ENCODE data around the gene AP4M1.

The AP4M1 gene

GRCh38 chr7:100087055-100087750, 14.2 kb upstream of the AP4M1 start:
- peak; percentile 100 for DNase-seq (ENCODE audit: low read depth)

DNA sequence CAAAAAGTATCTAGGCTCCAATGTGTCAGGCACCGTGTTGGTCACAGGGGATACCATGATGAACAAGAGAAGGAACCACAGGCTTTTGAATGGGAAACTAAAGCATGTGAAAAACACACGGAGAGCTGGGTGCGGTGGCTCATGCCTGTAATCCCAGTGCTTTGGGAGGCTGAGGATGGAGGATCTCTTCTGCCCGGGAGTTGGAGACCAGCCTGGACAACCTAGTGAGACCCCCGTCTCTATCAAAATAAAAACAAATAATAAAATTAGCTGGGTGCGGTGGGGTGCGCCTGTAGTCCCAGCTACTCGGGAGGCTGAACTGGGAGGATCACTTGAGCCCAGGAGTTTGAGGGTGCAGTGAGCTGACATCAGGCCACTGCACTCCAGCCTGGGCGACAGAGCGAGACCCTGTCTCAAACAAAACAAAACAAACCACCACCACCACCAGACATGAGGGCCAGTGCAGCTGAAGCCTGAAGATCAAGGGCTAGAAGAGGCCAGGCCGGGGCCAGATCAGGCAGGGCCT, 13.3 kb upstream of the AP4M1 start:
- DNase-seq (ENCODE audit: low read depth): no peak

DNA sequence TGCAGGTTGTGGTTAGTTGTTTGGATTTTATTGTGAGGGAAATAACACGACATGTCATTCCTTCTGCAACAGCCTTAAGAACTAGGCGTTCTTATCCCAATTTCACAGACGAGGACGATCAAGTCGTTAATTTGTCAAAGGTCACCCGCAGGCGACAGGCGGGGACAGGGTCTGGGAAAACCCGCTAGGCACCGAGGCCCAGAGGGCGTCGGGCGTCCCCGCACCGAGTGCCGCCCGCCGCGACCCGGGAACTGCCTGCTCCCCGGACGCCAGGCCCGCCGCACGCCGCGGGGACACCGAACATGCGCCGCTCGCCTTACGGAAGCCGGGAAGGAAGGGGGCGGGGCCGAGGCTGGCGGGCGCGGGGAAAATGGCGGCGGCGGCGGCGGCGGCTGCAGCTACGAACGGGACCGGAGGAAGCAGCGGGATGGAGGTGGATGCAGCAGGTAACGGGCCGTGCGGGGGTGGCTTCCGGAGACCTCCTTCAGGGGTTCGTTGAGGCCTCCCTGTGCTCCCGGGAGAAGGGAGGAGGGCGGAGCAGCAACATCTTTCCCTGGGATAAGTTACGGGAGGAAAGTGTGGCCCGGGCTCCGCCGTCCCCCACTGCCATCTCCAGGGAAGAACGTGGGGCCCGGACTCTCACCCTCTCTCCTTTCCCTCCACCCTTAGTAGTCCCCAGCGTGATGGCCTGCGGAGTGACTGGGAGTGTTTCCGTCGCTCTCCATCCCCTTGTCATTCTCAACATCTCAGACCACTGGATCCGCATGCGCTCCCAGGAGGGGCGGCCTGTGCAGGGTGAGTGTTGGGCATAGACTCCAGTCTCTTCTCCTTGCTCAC, 12.6 kb upstream of the AP4M1 start, which contains the start of gene COPS6:
TSS of gene COPS6 (plus strand) at position 349 of the 837 bp plus-strand sequence. CDS start at position 371, 22 bp downstream.
- DNase-seq (ENCODE audit: low read depth): peak; percentile 74

DNA sequence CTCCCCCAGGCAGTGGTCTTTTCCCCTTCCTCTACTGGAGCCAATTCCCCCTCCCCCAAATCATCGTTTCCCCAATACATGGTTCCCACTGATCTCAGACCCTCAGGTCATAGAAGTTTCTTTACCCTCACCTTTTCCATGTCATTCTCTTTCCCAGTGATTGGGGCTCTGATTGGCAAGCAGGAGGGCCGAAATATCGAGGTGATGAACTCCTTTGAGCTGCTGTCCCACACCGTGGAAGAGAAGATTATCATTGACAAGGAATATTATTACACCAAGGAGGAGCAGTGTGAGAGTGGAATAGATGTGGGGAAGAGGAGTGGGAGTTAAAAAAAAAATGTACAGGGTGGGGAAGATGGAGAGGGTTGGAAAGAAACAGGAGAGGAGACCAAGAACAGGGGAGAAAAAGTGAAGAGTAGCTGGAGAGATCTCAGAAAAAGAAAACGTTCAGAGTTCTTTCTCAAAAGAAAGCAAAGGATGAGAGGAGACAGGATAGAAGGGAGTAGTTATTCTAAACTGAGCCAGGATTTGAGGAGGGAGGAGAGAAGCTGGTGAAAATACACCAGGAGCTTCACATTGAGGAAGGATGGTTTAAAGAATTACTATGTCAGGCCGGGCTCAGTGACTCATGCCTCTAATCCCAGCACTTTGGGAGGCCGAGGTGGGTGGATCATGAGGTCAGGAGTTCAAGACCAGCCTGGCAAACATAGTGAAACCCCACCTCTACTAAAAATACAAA, 11.8 kb upstream of the AP4M1 start:
- DNase-seq (ENCODE audit: low read depth): peak; percentile 61

- no peak for DNase-seq (ENCODE audit: low read depth)
These were observed 10.7 kb upstream of the AP4M1 start for GRCh38 chr7:100090527-100091410.

DNA sequence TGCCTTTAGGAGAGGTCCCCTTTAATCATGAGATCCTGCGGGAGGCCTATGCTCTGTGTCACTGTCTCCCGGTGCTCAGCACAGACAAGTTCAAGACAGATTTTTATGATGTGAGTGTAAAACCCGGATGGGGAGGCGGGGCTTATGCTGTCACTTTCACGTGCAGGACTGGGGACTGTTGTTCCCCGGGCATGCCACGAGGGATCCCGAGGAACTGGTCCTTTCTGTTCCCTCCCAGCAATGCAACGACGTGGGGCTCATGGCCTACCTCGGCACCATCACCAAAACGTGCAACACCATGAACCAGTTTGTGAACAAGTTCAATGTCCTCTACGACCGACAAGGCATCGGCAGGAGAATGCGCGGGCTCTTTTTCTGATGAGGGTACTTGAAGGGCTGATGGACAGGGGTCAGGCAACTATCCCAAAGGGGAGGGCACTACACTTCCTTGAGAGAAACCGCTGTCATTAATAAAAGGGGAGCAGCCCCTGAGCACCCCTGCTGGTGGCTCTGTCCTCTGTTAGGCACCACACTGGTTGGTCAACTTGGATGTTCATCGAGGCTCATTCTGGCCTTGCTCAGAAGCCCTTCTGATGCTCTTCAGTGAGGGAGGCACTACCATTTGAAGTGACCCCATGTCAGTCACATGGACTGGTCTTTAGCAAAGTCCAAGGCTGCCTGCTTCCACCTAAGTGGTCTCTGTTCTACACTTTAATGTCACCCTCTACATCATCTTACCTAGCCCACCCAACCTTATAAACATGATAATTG, 9.8 kb upstream of the AP4M1 start:
- peak; percentile 73 for DNase-seq (ENCODE audit: low read depth)

DNA sequence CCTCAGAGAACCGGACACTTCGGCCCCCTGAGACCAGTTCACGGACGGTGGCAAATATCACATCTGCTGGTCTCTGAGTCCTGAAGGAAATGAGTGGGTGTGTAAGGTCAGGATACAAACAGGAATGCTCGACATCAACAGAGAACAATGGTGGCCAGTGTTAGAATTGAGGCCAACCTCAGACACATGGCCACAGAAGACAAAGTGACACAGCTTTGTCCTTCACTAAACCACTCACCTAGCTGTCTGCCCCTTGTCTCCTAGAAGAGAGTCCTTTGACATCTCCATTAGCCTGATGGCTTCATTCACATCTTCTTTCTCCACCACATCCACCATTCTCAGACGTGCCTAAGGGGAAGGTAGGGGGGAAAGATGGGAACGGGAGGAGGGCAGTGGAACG, 8.4 kb upstream of the AP4M1 start:
- DNase-seq (ENCODE audit: low read depth): no peak

DNA sequence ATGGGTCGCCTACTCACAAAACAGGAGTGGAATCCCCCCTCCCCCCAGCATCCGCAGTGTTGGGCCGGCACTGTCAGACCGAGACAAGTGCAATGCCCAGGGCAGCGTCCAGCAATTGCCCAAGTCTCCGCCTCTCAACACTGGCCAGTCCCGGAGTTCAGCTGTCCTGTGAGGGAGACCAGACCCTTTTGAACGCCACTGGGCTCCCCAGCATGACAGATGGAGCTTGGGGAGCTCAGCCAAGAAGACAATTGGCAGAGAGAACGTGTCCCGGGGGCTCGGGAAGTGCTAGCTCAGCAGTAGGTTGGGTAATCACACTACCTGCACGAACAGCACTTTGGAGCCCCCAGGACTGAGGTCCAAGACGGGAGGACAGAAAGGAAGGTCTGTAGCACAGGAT, 7.9 kb upstream of the AP4M1 start:
- DNase-seq (ENCODE audit: low read depth): no peak

- no peak for DNase-seq (ENCODE audit: low read depth)
These were observed 7.4 kb upstream of the AP4M1 start for GRCh38 chr7:100093925-100094486.

- DNase-seq (ENCODE audit: low read depth): no peak
These were observed 6.2 kb upstream of the AP4M1 start for GRCh38 chr7:100095289-100095688.

DNA sequence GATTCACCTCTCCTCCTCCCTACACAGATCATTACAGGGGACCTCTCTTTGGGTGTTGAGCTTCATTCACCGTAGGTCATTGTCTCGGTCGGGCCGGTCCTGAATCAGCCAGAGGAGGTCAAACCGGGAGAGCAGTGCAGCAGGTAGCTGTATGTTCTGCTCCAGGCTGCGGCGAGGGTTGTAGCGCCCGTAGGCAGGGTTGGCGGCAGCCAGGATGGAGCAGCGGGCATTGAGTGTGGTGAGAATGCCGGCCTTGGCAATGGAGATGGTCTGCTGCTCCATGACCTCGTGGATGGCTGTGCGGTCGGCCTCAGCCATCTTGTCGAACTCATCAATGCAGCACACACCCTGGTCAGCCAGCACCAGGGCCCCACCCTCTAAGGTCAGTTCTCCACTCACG, 5.7 kb upstream of the AP4M1 start:
- no peak for DNase-seq (ENCODE audit: low read depth)

GRCh38 chr7:100098913-100099312, 2.5 kb upstream of the AP4M1 start:
- DNase-seq (ENCODE audit: low read depth): no peak

DNA sequence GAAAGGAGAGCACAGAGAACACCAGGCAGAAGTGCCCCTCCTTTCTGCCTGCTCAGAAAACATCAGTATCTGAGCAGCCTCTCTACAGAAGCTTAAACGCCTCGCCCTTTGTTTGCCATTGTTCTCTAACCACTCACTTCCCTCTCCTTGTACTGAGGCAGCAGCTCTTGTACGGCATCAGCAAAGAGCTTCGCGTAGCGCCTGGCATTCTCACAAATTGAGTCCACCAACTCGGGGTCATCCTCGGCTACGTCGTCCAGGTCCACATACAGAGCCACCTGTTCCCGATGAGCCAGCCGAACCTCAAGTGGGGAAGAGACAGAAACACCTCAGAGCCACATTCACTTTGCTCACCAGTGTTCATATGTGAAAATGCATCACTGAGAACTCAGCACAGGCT, 2.0 kb upstream of the AP4M1 start:
- no peak for DNase-seq (ENCODE audit: low read depth)

DNA sequence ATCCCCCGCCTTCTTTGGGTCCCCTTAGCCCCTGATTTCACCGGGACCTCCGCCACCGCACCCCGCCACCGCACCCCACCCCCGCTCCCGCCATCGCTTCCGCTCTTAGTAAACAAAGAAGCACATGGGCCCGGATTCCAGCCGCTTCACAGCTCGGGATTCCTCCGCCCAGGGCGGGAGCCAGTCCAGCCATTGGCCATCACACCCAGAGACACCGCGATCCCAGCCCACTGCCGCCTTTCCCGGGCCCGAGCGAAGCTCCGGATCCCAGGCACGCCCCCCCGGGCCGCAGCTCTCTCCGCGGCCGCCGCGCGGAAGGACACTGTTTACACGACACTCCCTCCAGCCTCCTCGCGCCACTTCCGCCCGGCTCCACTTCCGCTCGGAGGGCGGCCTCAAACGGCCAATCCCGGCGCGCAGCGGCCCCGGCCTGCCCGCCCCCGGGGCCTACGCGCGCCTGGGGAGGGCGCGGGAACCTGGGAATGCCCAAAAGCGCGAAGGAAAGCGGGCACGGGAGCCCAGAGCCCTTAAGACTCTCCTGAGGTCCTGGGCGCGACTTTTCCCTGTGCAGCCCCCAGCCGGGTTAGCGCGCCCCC, 925 bp upstream of the AP4M1 start:
- DNase-seq (ENCODE audit: low read depth): peak; percentile 97

DNA sequence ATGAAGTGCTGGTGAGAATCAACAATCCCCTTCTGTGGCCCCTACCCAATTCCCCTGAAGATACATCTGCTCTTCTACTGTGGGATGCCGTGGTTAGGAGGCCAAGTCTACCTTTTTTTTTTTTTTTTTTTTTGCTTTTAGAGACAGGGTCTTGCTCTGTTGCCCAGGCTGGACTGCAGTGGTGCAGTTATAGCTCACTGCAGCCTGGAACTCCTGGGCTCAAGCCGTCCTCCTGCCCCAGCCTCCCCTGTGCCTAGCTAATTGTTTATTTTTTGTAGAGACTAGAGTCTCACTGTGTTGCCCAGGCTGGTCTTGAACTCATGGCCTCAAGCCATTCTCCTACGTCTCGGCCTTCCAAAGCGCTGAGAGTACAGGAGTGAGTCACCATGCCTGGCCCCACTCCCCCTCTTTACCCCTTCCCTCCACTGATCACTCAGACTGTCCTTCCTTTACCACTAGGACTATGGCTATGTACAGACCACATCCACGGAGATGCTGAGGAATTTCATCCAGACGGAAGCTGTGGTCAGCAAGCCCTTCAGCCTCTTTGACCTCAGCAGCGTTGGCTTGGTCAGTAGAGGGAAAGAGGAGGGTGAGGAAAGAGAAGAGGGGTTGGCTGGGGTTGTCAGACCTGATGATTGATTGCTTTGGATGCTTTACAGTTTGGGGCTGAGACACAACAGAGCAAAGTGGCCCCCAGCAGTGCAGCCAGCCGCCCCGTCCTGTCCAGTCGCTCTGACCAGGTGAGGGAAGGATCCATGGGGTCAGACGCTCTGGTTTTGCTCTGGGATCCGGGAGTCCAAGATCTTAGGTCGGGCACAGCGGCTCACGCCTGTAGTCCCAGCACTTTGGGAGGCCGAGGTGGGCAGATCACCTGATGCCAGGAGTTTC, 1.8 kb downstream of the AP4M1 start:
- peak; percentile 93 for DNase-seq (ENCODE audit: low read depth)

- no peak for DNase-seq (ENCODE audit: low read depth)
These were observed 4.1 kb downstream of the AP4M1 start for GRCh38 chr7:100105534-100105933.

DNA sequence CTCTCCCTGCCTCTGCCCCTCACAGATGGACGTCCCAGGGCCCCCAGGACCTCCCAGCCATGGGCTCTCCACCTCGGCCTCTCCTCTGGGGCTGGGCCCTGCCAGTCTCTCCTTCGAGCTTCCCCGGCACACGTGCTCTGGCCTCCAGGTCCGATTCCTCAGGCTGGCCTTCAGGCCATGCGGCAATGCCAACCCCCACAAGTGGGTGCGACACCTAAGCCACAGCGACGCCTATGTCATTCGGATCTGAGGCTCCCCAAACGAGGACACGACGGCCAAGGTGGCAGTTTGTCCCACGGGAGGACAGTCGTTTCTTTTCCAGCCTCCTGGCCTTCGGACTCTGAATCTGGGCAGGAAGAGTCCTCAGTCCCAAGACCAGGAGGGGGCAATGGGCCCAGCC, 5.2 kb downstream of the AP4M1 start:
- DNase-seq (ENCODE audit: low read depth): no peak

DNA sequence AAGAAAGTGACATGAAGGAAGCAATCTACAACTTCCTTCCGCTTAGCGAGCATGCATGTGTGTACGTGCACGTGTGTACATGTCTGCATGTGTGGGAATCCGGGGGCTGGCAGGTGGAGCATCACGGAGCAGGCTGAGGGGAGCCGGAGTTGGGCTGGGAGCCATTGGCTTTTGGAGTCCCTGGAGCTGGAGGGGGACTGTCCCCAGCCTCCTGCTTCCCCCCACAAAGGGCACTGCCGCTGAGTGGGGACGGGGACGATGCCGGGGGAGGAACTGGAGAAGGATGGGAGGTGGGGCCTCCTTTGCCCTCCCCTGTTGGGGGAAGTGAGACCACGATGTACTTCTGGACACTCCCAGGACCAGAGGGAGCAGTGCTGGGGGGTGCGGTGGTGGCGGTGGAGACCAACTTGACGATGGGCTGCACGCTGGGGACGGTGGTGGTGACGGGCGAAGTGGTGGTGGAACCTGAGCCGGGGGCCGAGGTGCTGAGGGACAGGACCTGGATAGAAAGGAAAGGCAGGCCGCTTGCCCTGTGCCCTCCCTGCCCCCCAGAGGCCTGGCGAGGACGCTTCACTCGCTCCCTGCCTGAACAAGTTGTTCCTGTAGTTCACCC, 5.8 kb downstream of the AP4M1 start:
- no peak for DNase-seq (ENCODE audit: low read depth)

Data from EH (cell line).